ENCODE measurements around the gene SLC16A2. TPM values are rescaled to one million over a fixed set of nuclear protein-coding genes. Genes with fewer than 3 reads are reported as not detected.

The SLC16A2 gene
- total RNA-seq, 4 donors from 2014 or later: 8.0 to 15.8 (median 10.2) TPM

DNA sequence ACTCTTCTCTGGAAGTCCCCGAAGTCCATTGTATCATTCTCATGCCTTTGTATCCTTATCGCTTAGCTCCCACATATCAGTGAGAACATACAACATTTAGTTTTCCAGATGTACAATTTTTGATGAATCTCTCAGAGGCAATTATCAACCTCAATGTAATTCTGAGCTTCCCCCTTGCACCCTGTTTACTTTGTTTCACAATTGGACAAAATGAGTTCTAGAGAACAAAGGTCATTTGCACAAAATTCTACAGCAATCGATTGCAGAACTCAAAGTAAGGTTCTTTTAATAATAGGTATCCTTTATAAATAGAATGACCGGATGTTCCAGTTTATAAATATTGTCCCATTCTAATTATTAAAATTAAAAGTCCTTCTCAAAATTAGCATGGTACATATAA lies 79.3 kb downstream of the SLC16A2 start:
- TF ChIP-seq, protein P1, sequence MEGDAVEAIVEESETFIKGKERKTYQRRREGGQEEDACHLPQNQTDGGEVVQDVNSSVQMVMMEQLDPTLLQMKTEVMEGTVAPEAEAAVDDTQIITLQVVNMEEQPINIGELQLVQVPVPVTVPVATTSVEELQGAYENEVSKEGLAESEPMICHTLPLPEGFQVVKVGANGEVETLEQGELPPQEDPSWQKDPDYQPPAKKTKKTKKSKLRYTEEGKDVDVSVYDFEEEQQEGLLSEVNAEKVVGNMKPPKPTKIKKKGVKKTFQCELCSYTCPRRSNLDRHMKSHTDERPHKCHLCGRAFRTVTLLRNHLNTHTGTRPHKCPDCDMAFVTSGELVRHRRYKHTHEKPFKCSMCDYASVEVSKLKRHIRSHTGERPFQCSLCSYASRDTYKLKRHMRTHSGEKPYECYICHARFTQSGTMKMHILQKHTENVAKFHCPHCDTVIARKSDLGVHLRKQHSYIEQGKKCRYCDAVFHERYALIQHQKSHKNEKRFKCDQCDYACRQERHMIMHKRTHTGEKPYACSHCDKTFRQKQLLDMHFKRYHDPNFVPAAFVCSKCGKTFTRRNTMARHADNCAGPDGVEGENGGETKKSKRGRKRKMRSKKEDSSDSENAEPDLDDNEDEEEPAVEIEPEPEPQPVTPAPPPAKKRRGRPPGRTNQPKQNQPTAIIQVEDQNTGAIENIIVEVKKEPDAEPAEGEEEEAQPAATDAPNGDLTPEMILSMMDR (IDR thresholded peaks at IDR 0.05): no peak
- ATAC-seq (ENCODE audit: low FRiP score) (no peak), DNase-seq (ENCODE audit: low spot score) (no peak)

DNA sequence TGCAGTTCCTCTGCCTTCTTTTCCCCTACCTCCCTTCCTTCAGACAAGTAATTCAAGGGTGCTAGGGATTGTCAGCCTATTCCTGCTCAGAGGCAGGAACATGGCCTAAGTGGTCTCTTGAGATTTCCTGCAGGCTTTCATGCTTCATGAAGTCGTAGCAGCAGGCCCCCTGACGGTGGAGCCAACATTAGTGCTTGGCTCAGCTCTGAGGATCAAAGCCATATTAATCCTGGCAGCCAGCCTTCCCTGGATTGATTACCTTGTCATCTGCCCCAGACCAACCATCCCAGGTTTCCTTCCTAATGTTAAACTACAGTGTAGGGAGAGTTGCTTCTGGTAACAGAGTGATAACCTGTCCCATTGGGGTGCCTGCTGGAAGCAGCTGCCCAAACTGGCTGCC lies 84.1 kb downstream of the SLC16A2 start:
- TF ChIP-seq, protein P1 (IDR thresholded peaks at IDR 0.05): no peak
- ATAC-seq (ENCODE audit: low FRiP score) (no peak), DNase-seq (ENCODE audit: low spot score) (no peak)

DNA sequence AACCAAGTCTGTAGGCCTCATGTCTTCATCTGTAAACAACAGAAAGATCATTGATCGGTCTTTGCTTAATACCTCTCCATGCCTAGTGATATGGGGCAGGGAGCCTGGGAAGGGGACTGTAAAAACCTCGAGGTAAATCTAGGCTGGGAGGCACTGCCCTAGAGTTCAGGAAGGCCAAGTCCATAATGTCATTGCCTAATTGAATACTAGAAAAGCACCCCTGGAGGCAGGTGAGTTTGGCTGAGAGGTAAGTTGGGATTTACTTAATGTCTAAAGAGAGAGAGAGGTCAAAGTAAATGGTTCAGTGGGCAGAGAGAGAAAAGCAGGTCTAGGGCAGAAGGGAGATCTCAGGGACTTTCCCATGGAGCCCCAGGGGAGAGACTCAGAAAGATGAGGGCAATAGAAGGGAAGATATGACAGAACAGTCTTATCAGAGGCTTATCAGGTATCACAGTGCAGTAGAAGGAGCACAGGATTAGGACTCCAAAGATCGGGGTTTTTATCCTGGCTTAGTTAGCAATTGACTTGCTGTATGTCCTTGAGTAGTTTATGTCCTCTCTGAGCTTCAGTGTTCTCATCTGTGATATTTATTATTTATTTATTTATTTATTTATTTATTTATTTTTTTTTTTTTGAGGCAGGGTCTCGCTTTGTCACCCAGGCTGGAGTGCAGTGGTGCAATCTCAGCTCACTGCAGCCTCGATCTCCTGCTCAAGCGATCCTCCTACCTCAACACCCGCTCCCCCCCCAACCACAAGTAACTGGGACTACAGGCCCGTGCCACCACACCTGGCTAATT lies 85.2 kb downstream of the SLC16A2 start:
- TF ChIP-seq, protein P1 (IDR thresholded peaks at IDR 0.05): no peak
- no peak for ATAC-seq (ENCODE audit: low FRiP score)

DNA sequence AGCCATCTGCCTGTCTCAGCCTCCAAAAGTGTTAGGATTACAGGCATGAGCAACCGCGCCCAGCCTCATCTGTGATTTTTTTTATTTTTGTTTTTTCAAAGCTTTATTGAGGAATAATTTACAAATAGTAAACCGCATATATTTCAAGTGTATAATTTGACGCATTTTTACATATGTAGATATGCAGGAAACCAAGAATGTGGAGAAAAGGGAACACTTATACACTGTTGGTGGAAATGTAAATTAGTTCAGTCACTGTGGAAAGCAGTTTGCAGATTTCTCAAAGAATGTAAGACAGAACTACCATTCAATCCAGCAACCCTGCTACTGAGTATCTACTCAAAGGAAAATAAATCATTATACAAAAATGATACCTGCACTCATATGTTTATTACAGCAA lies 85.9 kb downstream of the SLC16A2 start:
- TF ChIP-seq, protein P1 (IDR thresholded peaks at IDR 0.05): no peak
- DNase-seq (ENCODE audit: low spot score) (no peak), ATAC-seq (ENCODE audit: low FRiP score) (no peak)

More for the DNA sequence above, 85.2 kb downstream of the SLC16A2 start:
- DNase-seq (ENCODE audit: low spot score): no peak

DNA sequence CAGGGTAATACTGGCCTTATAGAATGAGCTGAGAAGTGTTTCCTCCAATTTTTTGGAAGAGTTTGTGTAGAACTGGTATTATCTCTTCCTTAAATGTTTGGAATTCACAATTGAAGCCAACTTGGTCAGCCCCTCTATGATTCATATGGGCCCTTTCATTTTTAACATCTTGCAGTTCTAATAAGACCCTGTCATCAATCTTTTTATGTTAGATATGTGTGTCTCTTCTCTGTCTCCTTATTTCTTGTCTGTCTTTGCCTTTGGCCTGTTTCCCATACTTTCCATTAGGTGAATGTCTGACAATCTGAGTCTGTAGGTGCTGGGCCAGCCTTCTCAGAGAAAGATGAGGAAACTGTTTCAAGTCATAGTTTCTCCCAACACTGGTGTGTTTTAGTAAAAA lies 88.7 kb downstream of the SLC16A2 start:
- TF ChIP-seq, protein P1 (IDR thresholded peaks at IDR 0.05): no peak
- no peak for DNase-seq (ENCODE audit: low spot score)
- peak; percentile 73 for ATAC-seq (ENCODE audit: low FRiP score)

DNA sequence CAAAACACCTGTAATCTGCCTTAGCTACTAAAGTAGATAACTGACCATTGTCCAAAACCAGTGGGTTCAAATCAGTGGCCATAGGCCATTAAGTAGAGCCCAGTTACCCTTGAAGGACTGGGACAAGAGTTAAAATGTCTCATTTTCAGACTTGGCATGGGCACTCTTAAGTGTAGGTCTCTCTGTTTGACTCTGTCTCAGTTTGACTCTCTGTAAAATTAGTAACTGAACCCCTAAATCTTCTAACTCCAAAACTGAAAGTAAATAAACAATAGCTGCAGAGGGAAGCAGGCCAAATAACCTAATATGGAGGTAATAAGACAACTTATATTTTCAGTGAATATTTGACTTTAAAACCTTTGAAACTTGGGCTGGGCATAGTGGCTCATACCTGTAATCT lies 89.1 kb downstream of the SLC16A2 start:
- TF ChIP-seq, protein P1 (IDR thresholded peaks at IDR 0.05): no peak
- no peak for DNase-seq (ENCODE audit: low spot score)
- ATAC-seq (ENCODE audit: low FRiP score): no peak

DNA sequence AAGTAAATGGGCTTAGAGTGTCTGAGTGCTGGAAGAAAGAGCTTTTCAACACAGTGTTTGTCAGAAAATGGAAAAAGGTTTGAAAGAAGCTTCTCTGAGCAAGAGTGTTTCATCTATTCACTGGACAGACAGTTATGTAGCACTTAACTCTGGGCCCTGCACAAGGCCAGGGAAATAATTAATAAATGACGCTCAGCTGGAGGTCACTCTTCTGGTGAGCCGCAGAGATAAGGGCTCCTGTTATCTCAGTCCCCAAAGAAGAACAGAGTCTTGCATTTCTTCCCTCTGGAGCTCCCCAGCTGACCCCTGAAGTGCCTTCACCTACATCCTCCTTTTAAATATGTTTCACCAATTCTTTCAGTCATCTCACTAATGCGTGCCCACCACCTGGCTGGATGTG lies 90.4 kb downstream of the SLC16A2 start:
- TF ChIP-seq, protein P1 (IDR thresholded peaks at IDR 0.05): no peak
- ATAC-seq (ENCODE audit: low FRiP score) (no peak), DNase-seq (ENCODE audit: low spot score) (no peak)

Data from omental fat pad (tissue), 4 donors.